PFSK-1 (cell line): ENCODE measurements around the gene TMEM255B.

ENCODE experiments used
- POLR2AphosphoS5 ChIP-seq: IDR thresholded peaks from 2 replicates; pipeline ENCODE4 v1.6.1; 2012; ENCODE audit warnings: low read depth, mild to moderate bottlenecking, control low read depth, low read length, moderate library complexity
- REST ChIP-seq, 2 experiments: IDR thresholded peaks; 2 replicates each; pipeline versions ENCODE4 v1.6.1 to v1.8.0; 2011 to 2012; ENCODE audit warnings: low read depth in 2 of 2, low read length in 2 of 2, control low read depth in 1 of 2, inconsistent platforms in 1 of 2, mild to moderate bottlenecking in 1 of 2, moderate library complexity in 1 of 2; ENCODE audit not compliant: insufficient read depth in 1 of 2
- SIN3A ChIP-seq: IDR thresholded peaks from 2 replicates; pipeline ENCODE4 v1.6.1; 2012; ENCODE audit warnings: mild to moderate bottlenecking, low read length, moderate library complexity, borderline replicate concordance; ENCODE audit not compliant: insufficient read depth
- TAF1 ChIP-seq: IDR thresholded peaks from 2 replicates; pipeline ENCODE4 v1.6.1; 2012; ENCODE audit warnings: low read length, control low read depth, borderline replicate concordance; ENCODE audit not compliant: insufficient read depth

- TF ChIP-seq POLR2AphosphoS5 (no peak), SIN3A (no peak), TAF1 (no peak), REST (IDR thresholded peaks at IDR 0.05; ENCODE audit: insufficient read depth in 1 of 2, low read depth in 2 of 2, low read length in 2 of 2) (no peak)
Measured at GRCh38 chr13:113737803-113738202, 21.2 kb upstream of the TMEM255B start.
